GM18508 (cell line): Measurements from ENCODE around the gene ANKLE1.

ENCODE experiments used
- ATAC-seq: cut with Tn5 transposase; IDR thresholded peaks from one replicate; pipeline ENCODE4 v1.9.1; 2021; ENCODE audit warnings: moderate number of reproducible peaks; ENCODE audit not compliant: insufficient read depth, unreplicated experiment

The ANKLE1 gene, protein sequence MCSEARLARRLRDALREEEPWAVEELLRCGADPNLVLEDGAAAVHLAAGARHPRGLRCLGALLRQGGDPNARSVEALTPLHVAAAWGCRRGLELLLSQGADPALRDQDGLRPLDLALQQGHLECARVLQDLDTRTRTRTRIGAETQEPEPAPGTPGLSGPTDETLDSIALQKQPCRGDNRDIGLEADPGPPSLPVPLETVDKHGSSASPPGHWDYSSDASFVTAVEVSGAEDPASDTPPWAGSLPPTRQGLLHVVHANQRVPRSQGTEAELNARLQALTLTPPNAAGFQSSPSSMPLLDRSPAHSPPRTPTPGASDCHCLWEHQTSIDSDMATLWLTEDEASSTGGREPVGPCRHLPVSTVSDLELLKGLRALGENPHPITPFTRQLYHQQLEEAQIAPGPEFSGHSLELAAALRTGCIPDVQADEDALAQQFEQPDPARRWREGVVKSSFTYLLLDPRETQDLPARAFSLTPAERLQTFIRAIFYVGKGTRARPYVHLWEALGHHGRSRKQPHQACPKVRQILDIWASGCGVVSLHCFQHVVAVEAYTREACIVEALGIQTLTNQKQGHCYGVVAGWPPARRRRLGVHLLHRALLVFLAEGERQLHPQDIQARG

DNA sequence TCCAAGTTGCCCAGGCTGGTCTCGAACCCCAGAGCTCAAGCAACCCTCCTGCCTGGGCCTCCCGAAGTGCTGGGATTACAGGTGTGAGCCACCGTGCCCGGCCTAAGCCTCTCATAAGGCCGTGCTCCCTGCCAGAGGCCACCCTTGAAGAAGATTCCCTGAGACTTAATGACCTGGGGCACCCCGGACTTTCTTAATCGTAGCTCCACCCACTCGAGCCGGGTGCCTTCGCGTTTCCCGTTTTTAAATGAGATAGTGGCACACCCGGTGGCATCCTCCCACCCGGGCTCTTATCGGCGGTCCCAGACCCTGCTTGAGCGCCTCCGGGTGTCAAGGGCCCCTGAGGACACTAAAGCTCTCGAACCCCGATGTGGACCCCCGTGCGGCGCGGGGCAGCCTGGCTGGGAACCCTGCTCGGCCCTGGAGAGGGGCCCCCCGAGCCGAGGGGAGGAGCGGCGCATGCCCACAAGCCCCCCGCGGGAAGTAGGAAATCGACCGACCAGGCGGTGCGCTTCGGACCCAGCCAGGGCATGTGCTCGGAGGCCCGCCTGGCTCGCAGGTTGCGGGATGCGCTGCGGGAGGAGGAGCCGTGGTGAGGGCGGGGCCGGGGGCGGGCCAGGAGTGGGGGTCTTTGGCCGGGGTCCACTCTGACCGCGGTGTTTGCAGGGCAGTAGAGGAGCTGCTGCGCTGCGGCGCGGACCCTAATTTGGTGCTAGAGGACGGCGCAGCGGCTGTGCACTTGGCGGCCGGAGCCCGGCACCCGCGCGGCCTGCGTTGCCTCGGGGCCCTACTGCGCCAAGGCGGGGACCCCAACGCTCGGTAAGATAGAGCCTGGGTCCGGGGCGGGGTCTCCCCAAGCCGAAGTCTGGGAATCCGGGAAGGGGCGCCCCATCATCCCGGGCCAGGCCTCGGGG lies at the start of gene ANKLE1:
Gene ANKLE1, plus strand, starts transcription at position 511 of the 914 bp plus-strand sequence. Its CDS starts 20 bp downstream, at position 531.
- no peak for ATAC-seq

DNA sequence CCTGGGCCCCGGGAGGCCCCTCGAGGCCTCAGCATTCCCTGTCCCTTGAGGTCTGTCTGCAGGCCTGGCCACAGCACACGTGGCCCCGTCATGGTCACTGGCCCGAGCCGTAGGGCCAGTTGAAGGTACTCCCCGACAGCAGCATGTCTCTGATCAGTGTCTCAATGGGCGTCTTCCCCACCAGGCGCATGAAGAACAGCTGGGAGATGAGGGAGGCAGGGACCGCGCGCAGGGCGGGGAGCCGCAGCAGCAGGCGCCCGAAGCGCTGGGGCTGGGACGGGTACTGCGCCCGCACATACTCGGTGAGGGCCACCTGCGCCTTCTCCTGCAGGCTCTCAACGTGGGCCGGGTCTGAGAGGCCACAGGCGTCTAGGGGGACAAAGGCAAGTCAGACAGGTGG lies 49.4 kb upstream of the ANKLE1 start:
- no peak for ATAC-seq

DNA sequence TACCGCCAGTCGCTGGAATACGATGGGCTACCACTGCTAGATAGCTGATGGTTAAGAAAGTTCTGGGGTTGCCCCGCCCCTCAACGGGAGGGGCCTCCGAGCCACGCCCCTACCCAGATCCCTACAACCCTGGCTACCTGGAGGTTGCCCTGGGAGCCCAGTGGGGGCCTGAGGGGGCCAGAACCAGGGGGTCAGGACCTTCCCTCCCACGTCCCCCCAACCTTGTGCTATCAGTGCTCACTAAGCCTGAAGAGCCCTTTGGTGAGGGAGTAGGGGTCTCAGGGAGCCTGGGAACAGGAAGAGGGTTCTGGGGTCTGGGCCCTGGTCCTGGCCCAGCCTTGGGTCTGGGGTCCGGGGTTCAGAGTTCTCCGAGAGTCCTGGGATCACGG lies 46.8 kb upstream of the ANKLE1 start:
- ATAC-seq, result no peak

DNA sequence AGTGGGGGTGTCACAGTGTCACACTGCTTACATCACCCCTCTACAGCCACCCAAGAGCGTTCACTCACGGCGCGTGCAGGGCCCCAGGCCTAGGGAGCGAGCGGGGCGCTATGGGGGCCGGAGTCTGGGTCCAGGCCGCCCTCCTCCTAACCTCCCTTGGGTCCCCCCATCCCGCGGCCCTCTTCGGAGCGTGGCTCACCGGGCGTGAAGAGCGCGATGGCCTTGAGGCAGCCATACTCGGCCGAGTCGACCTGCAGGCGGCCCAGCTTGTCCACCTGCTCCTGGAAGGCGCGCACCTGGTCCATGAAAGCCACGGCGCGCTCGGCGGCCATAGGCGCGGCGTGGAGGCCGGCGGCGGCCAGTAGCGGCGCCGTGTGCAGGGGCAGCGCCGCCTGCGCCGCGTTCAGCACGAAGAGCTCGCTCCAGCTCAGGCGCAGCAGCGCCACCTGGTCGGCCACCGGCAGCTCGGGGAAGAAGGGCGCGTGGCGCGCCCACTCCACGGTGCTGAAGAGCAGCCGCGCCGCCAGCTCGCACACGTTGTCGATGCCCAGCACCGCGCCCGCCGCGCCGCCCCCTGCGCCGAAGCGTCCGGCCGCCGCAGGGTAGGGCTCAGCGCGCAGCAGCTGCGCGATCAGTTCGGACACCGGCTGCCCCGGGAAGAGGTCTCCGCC lies 46.3 kb upstream of the ANKLE1 start:
- ATAC-seq, result no peak

DNA sequence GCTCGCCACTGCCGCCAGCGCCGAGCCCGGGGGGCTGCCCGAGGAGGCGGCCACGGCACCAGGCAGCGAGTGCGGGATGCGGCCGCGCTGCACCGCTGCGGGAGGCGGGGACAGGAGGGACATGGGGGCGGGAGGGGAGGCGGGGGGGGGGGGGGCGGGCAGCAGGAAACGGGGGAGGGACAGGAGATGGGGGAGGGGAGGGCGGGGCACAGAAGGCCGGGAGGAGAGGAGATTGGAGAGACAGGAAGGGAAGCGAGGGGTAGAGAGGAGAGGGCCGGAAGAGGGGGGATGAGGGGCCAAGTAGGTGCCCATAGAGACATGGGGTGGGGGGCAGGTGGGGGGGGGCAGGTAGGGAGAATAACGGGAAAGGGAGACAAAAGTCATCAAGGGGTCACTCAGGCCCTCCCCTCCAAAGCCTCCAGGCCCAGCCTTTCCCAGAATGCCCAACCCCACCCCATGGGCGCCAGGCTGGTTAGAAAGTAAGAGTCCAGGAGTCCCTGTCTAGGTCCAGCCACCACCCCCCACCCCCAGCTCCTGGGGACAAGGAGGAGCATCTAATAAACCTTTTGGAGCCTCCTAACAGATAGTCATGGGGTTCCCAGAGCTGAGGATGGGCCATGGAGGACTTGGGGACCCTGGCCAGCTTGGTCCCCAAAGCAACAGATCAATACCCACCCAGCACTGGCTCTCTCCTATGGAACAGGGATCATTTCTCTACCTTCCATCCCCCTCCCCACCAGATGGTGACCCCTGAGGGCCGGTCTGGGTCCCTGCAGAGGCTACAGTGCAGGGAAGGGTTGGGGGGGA lies 45.5 kb upstream of the ANKLE1 start:
- no peak for ATAC-seq

DNA sequence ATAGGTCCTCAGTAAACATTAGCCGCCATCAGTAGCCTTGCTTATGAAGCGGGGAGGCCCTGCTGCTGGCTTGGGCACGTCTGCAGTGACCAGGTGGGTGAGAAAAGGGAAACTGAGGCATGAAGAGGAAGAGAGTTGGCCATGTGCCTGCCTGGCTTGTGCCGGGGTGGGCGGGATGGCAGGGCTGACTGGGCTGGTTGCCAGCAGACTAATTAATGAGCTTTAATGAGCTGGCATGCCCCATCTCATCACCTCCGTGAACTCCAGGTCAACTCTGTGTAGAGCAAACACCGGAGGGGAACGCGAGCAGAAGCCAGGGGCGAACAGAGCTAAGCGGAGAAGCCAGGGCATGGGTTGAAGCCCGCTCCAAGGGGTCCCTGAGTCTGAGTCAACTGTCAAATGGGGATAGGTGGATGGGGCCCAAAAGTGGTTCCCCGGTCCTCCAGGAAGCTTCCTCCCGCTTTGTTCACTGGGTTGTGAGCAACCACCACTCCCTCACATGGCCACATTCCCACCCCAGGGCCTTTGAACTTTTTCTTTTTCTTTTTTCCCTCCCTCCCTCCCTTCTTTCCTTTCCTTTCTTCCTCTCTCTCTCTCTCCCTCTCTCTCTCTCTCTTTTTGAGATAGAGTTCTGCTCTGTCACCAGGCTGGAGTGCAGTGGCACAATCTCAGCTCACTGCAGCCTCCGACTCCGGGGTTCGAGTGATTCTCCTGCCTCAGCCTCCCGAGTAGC lies 44.7 kb upstream of the ANKLE1 start:
- ATAC-seq, result no peak

DNA sequence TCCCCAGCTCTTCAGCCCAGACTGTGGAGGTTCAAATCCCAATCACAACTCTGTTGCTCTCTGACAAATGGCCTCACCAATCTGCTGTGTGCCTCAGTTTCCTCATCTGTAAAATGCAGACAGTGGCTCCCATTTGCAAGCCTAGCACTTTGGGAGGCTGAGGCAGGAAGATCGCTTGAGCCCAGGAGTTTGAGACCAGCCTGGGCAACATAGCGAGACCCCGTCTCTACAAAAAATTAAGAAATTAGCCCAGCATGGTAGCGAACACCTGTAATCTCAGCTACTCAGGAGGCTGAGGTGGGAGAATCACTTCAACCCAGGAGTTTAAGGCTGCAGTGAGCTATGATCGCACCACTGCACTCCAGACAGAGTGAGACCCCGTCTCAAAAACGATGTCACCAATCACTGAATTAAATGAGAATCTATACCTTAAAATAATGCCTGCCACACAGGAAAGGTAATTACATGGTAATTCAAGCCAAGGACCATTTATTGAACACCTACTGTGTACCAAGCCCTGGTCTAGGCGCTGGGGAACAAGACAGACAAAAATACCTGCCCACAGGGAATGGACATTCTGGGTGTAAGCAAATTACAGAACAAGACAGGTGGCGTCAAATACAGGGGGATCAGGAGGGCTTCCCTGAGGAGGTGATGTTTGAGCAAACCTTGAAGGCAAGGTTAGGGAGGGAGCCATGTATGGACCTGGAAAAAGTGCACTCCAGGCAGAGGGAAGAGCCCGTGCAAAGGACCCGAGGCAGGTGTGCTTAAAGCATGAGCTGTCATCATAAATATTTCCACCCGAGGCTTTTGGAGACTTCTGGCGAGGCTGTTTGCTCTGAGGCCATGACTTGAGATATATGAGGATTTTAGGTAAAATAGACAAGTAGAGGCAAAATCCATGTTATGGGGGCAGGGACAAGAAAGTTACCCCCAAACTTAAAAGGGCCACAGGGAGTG lies 43.7 kb upstream of the ANKLE1 start:
- no peak for ATAC-seq

DNA sequence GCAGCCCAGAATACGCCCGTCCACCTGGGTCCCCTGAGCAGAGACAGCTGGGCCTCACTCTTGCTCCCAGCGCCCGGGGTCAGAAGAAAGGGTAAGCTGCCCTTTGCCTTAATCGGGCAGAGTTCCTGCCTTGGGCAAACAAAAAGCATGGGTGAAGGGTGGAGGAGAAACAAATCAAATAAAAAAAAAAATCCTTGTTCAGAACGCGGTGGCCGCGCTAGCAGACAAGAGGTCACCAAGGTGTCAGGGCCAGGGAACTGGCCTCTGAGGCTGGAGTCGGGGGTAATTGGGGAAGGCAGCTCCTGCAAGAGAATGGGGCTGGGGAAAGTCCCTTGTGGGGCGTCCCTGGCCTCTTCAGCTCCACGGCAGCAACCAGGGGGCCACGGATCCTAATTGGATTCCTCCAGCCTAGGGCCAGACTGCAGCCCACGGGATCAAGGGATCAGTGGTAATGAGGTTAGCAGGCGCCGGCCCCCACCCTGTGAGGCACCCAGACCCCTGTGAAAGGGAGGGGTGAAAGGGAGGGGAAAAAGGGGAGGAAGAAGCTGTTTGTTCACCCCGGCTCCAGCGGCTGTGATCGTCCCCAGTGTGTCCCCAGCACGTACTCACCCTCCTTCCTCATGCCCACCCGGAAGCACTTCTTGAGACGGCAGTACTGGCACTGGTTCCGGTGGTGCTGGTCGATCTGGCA lies 41.5 kb upstream of the ANKLE1 start:
- ATAC-seq, result no peak

DNA sequence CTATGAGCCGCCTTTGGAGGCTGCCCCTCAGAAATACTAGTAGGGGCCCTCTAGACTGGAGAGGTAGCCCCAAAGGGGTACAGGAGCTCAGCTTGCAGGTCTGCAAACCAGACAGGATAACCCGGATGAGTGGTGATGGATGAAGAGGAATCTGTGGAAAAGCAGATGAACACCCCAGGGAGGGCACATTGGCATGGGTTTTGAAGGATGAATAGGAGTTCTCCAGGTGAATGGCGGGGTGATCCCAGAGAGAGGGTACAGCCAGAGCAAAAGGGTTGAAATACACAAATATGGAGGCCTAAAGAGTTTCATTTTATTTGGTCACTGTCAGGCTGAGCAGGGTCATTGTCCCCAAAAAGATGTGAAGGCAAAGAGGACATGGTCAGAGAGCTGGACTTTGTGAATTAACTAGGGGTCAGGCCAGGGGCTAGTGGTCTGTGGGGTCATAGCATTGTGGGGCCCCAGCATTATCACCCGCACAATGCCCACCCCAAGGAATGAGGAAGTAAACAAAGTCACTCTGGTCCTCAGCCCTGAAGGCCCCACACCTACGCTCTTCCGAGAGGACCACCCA lies 40.8 kb upstream of the ANKLE1 start:
- no peak for ATAC-seq

DNA sequence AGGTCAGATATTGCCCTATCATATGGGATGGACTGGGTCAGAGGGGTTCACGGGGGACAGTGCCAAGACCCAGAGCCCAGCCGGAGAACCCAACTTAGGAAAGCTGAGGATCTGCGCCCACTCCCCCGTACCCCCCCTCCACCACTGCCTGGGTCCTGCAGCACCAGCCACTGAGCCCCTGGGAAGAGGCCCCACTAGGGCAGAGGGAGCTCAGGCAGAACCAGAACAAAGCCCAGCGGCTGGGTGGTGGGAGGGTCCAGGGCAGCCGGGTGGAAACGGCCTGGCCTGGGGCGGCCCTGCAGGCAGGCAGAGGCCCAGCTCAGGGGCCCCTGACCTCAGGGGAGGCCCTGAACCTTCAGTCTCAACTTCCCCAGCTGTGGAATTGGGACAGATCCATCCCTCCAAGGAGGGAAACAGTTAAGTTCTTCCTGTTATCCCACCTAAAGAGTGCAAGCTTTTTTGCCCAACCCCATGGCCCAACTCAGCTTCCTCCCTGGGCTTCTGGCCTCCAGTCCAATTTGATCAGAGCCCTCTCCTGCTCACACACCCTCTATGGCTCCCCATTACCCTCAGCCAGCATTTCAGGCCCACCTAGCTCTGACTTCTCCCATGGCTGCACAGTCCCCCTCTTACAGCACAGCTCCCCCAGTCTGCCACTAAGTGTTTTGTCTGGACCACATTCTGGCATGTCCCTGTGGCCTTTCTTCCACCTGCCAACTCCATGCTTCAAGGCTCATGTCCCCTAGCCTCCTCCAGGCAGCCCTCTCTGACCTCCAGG lies 39.1 kb upstream of the ANKLE1 start:
- no peak for ATAC-seq

DNA sequence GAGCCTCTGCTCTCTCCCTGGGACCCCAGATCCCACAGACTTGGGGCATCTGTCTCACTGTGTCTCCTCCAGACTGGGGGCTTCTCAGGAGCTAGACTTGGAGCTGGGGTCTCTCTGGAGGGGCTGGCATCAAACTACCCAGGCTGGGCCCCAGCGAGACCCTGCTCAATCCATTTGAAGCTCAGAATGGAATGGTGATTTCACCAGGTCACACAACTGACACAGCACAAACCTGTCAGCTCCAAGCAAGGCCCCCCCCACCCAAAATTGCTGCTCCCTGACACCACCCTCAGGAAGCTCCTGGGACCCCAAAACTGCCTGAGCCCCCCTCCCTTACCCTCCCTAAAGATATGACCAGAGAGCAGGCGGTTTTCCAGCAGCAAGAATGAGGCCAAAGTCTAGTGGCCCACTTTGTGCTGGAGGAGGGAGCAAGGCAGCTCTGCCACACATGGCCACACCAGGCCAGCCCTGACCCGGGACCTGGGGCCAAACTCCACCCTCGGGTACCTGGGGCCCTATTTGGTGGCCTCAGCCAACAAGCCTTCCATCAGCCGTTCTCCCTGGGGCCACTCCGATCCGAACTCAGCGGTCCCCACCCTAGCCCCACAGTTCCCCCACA lies 38.4 kb upstream of the ANKLE1 start:
- no peak for ATAC-seq

DNA sequence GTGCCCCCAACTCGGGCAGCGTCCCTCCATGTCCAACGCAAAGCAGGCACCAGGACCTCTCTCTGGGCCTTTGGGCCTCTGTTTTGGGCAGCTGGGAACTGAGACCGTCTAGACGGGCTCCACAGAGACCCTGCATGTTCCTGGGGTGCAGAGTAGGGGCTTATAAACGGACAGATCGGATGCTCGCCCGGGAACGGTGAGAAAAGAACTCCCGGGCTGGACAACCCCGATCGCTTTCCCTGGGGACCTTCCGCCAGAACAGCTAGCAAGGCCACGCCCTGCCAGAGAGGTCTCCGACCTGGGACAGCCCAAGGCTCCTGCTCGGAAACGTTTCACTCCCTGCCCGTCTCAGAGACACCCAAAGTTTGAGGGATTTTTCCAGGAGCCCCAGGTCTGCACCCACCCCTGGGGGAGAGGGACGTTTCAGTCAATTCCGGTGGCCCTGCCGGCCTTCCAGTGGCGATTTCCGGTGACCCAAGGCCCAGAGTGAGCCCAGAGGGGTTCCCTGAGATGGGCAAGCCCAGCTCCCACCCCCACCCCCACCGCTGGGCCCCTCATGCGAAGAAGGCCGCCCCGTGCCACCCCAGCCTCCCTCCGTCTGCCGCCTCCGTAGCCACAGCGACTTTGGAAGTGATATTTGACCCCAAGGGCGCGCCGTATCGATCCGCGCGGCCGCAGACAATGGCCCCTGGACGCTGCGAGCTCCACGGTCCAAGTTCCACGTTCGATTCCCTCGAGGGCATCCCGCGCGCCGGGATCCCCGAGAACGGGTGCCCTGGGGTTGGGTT lies 37.7 kb upstream of the ANKLE1 start:
- no peak for ATAC-seq

DNA sequence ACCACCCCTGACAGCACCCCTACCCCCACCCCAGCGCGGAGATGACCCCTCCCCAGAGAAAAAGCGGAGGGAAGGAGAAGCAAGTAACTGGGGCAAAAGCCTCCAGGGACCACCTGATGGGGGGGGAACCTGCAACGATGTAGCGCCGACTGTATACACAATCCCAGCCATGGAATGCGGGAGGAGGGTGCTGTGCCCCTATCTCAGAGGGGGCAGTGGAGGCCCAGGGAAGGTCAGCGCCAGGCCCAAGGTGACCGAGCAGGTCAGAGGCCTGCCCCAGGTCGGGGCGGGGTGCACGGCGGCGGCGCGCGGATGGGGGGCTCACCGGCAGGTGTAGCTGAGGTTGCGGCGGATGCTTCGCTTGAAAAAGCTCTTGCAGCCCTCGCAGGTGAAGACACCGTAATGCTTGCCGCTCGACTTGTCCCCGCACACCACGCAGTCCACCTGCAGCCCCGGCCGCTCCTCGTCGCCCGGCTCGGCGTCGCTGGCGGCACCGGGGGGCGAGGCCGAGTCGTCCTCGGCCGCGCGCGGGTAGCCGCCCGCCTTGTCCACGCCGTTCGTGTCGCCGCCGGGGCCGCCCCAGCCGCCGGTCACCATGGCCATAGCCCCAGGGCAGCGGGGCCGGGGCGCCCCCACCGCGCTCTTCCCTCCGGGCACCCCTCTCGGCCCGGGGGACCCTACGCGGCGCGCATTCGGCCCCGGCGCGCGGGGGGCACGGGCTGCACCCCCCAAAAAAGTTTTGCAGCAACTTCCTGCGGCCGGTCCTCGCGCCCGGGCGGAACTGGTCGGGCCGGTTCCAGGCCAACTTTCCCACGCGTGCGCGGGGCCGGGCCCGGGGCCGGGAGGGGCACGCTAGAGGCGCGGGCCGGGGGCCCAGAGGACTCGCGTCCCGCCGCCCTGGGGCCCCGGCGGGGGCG lies 36.8 kb upstream of the ANKLE1 start:
- no peak for ATAC-seq

DNA sequence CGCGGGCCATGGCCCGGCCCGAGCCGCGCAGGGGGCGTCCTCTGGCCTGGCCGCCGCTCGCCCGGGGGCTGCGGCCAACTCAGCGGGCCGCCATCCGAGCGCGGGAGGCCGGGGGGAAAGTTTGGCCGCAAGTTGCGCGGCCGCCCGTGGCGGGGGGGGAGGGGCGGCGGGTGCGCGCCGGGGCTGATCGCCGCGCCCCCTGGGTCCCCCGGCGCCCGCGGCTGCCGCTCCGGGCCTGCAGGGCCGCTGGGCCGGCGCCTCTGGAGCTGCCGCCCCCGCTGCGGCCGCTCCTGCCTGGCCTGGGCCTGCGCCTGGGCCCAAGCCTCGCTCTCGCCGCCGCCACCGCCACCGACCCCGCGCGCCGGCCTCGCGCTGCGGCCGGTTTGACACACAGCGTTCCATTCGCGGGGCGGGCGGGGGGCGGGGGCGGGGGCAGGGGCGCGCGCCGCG lies 36.1 kb upstream of the ANKLE1 start, which contains the start of gene NR2F6:
Gene NR2F6, minus strand, starts transcription at position 385 of the 450 bp plus-strand sequence. CDS start 699 bp downstream, outside the sequence.
- no peak for ATAC-seq
